Neural progenitor cell (in vitro differentiated cells): Measurements from ENCODE around the gene ZBED4. TPM values are rescaled to one million over a fixed set of nuclear protein-coding genes. Genes with fewer than 3 reads are reported as not detected.

Experiments
- DNase-seq: peaks from one replicate; pipeline ENCODE4 v3.0.0-alpha.2; 2016; ENCODE audit warnings: low spot score
- H2AFZ ChIP-seq: fragments of 200-600 bp; sonication (generic); replicated peaks from 2 replicates; pipeline ENCODE4 v1.6.1; 2016; ENCODE audit warnings: antibody characterized with exemption
- H3F3A ChIP-seq: fragments of 200-600 bp; sonication (generic); 2 replicates; pipeline ENCODE4 v1.6.1; 2016; ENCODE audit warnings: antibody characterized with exemption, low read depth
- H3K27ac ChIP-seq: fragments of 200-600 bp; sonication (generic); 2 replicates; pipeline ENCODE4 v1.5.1; 2016; ENCODE audit warnings: mild to moderate bottlenecking
- H3K27me3 ChIP-seq: fragments of 200-600 bp; sonication (generic); 2 replicates; pipeline ENCODE4 v1.6.1; 2016; ENCODE audit warnings: mild to moderate bottlenecking, moderate library complexity
- H3K36me3 ChIP-seq: fragments of 200-600 bp; sonication (generic); 2 replicates; pipeline ENCODE4 v1.5.1; 2016
- H3K4me1 ChIP-seq: fragments of 200-600 bp; sonication (generic); 2 replicates; pipeline ENCODE4 v1.6.1; 2016; ENCODE audit warnings: mixed run types
- H3K4me2 ChIP-seq: fragments of 200-600 bp; sonication (generic); 2 replicates; pipeline ENCODE4 v1.6.1; 2016
- H3K4me3 ChIP-seq: fragments of 200-600 bp; sonication (generic); 2 replicates; pipeline ENCODE4 v1.5.1; 2016
- H3K79me2 ChIP-seq: fragments of 200-600 bp; sonication (generic); 2 replicates; pipeline ENCODE4 v1.6.1; 2016; ENCODE audit warnings: low read depth
- H3K9ac ChIP-seq: fragments of 200-600 bp; sonication (generic); 2 replicates; pipeline ENCODE4 v1.6.1; 2016
- H3K9me3 ChIP-seq: fragments of 200-600 bp; sonication (generic); 2 replicates; pipeline ENCODE4 v1.5.1; 2016; ENCODE audit warnings: low read depth
- H4K20me1 ChIP-seq: fragments of 200-600 bp; sonication (generic); 2 replicates; pipeline ENCODE4 v1.6.1; 2016; ENCODE audit warnings: low read depth
- H3K27ac Mint-ChIP-seq: 3 replicates; pipeline ENCODE4 v1.8.0; 2021; ENCODE audit warnings: mixed read lengths
- H3K27me3 Mint-ChIP-seq: 2 replicates; pipeline ENCODE4 v1.8.0; 2022; ENCODE audit warnings: low read depth, mild to moderate bottlenecking, inconsistent platforms, moderate library complexity, mixed read lengths; ENCODE audit not compliant: insufficient read depth
- H3K36me3 Mint-ChIP-seq: 3 replicates; pipeline ENCODE4 v1.8.0; 2021; ENCODE audit warnings: mixed read lengths
- H3K4me1 Mint-ChIP-seq: 3 replicates; pipeline ENCODE4 v1.8.0; 2021; ENCODE audit warnings: mixed read lengths
- H3K4me3 Mint-ChIP-seq: 3 replicates; pipeline ENCODE4 v1.8.0; 2021; ENCODE audit warnings: mild to moderate bottlenecking, moderate library complexity, mixed read lengths
- H3K9me3 Mint-ChIP-seq: 3 replicates; pipeline ENCODE4 v1.8.0; 2020; ENCODE audit warnings: mixed read lengths
- CTCF ChIP-seq: fragments of 200-600 bp; sonication (generic); IDR thresholded peaks from 2 replicates; pipeline ENCODE4 v1.5.1; 2017; ENCODE audit warnings: antibody characterized with exemption, mild to moderate bottlenecking
- EZH2 ChIP-seq: fragments of 200-600 bp; sonication (generic); IDR thresholded peaks from 2 replicates; pipeline ENCODE4 v1.6.1; 2017; ENCODE audit warnings: antibody characterized with exemption, mild to moderate bottlenecking, moderate library complexity
- EZH2phosphoT487 ChIP-seq: fragments of 200-600 bp; sonication (generic); IDR thresholded peaks from 2 replicates; pipeline ENCODE4 v1.6.1; 2017; ENCODE audit warnings: antibody characterized with exemption
- total RNA-seq: library from RNA; depleted of rRNA; stranded (reverse); fragments of >200 nt; gene quantifications from 2 replicates; pipeline ENCODE4 v1.2.3, GENCODE V29; 2015; ENCODE audit warnings: low replicate concordance

Gene ZBED4
- total RNA-seq, 1 donor from 2014 or later, result 23.1 TPM

GRCh38 chr22:49879871-49880270 lies 26.2 kb downstream of the ZBED4 start:
- Mint-ChIP-seq H3K27ac (no peak overlapping the region), H3K36me3 (peaks cover 74% of the 10 kb centered on the region), H3K4me1 (no peaks in the 10 kb centered on the region), H3K4me3 (no peak overlapping the region), H3K27me3 (peaks cover 9% of the 10 kb centered on the region), H3K9me3 (peaks cover 78% of the 10 kb centered on the region)
- Histone ChIP-seq H4K20me1 (peaks cover 8% of the 10 kb centered on the region), H3K79me2 (peaks cover 95% of the 10 kb centered on the region), H3K4me2 (no peak overlapping the region), H3K9me3 (no peaks in the 10 kb centered on the region), H3K27ac (no peak overlapping the region), H3K4me3 (no peak overlapping the region), H2AFZ (no peak overlapping the region), H3K36me3 (peaks cover 4% of the 10 kb centered on the region), H3K4me1 (no peaks in the 10 kb centered on the region), H3K9ac (no peak overlapping the region), H3F3A (no peaks in the 10 kb centered on the region), H3K27me3 (no peaks in the 10 kb centered on the region)
- TF ChIP-seq CTCF, result no peak
- TF ChIP-seq EZH2, result no peak
- no peak for TF ChIP-seq EZH2phosphoT487
- no peak for DNase-seq

GRCh38 chr22:49880281-49880680 lies 26.6 kb downstream of the ZBED4 start:
- Histone ChIP-seq H3K27ac (no peak overlapping the region), H3K4me3 (no peak overlapping the region), H3K27me3 (no peaks in the 10 kb centered on the region), H3F3A (no peaks in the 10 kb centered on the region), H3K9ac (no peak overlapping the region), H3K9me3 (no peaks in the 10 kb centered on the region), H3K79me2 (peaks cover 90% of the 10 kb centered on the region), H3K4me1 (no peaks in the 10 kb centered on the region), H4K20me1 (peaks cover 8% of the 10 kb centered on the region), H3K4me2 (no peak overlapping the region), H3K36me3 (peaks cover 4% of the 10 kb centered on the region), H2AFZ (no peak overlapping the region)
- Mint-ChIP-seq H3K4me3 (no peak overlapping the region), H3K9me3 (peaks cover 78% of the 10 kb centered on the region), H3K27ac (no peak overlapping the region), H3K27me3 (peaks cover 9% of the 10 kb centered on the region), H3K4me1 (no peaks in the 10 kb centered on the region), H3K36me3 (peaks cover 75% of the 10 kb centered on the region)
- DNase-seq, result no peak
- TF ChIP-seq CTCF (no peak), EZH2 (no peak)

- no peaks in the 10 kb centered on the region for H3F3A ChIP-seq
- peaks cover 88% of the 10 kb centered on the region for H3K79me2 ChIP-seq
- Mint-ChIP-seq H3K4me3 (no peak overlapping the region), H3K27me3 (peaks cover 11% of the 10 kb centered on the region), H3K36me3 (peaks cover 78% of the 10 kb centered on the region), H3K9me3 (peaks cover 78% of the 10 kb centered on the region), H3K27ac (no peak overlapping the region), H3K4me1 (no peaks in the 10 kb centered on the region)
- no peak for TF ChIP-seq EZH2
- TF ChIP-seq CTCF, result no peak
- no peak for TF ChIP-seq EZH2phosphoT487
- H3K36me3 ChIP-seq, result no peaks in the 10 kb centered on the region
- no peak for DNase-seq
- H3K4me1 ChIP-seq, result no peaks in the 10 kb centered on the region
- no peak overlapping the region for H2AFZ ChIP-seq
- no peaks in the 10 kb centered on the region for H3K9me3 ChIP-seq
- no peak overlapping the region for H3K27ac ChIP-seq
- H3K4me2 ChIP-seq, result no peak overlapping the region
- no peak overlapping the region for H3K4me3 ChIP-seq
- peaks cover 8% of the 10 kb centered on the region for H4K20me1 ChIP-seq
- no peaks in the 10 kb centered on the region for H3K27me3 ChIP-seq
- no peak overlapping the region for H3K9ac ChIP-seq
These were observed 28.2 kb downstream of the ZBED4 start for GRCh38 chr22:49881856-49882255.
